GM23338 (cell line): ENCODE results near the gene SMIM12. TPM values are rescaled to one million over a fixed set of nuclear protein-coding genes. Genes with fewer than 3 reads are reported as not detected.

Source experiments
- ATAC-seq: fragments of 200-7000 bp; cut with Tn5 transposase; 3 replicates; pipeline ENCODE4 v1.9.1; 2020
- DNase-seq: peaks from one replicate; pipeline ENCODE4 v3.0.0-alpha.2; 2015; ENCODE audit warnings: low spot score
- H2AFZ ChIP-seq: fragments of 200-600 bp; sonication (generic); 2 replicates; pipeline ENCODE4 v1.8.0; 2016; ENCODE audit warnings: antibody characterized with exemption, mild to moderate bottlenecking, moderate library complexity
- H3F3A ChIP-seq: fragments of 200-600 bp; sonication (generic); replicated peaks from 2 replicates; pipeline ENCODE4 v1.8.0; 2017; ENCODE audit warnings: antibody characterized with exemption, mixed run types, low read depth
- H3K27ac ChIP-seq: fragments of 200-600 bp; sonication (generic); 2 replicates; pipeline ENCODE4 v1.6.1; 2016; ENCODE audit warnings: low read depth
- H3K27me3 ChIP-seq: fragments of 200-600 bp; sonication (generic); 2 replicates; pipeline ENCODE4 v1.8.0; 2016; ENCODE audit warnings: mild to moderate bottlenecking, mixed run types, moderate library complexity; ENCODE audit not compliant: insufficient read depth
- H3K36me3 ChIP-seq: fragments of 200-600 bp; sonication (generic); 2 replicates; pipeline ENCODE4 v1.8.0; 2016; ENCODE audit warnings: mild to moderate bottlenecking; ENCODE audit not compliant: insufficient read depth
- H3K4me1 ChIP-seq: fragments of 200-600 bp; sonication (generic); 2 replicates; pipeline ENCODE4 v1.8.0; 2016; ENCODE audit warnings: mild to moderate bottlenecking, moderate library complexity; ENCODE audit not compliant: insufficient read depth
- H3K4me2 ChIP-seq: fragments of 200-600 bp; sonication (generic); 2 replicates; pipeline ENCODE4 v1.7.1; 2017; ENCODE audit warnings: mixed run types
- H3K4me3 ChIP-seq: fragments of 200-600 bp; sonication (generic); 2 replicates; pipeline ENCODE4 v1.6.1; 2016; ENCODE audit warnings: mixed run types
- H3K79me2 ChIP-seq: fragments of 200-600 bp; sonication (generic); replicated peaks from 2 replicates; pipeline ENCODE4 v1.8.0; 2017; ENCODE audit warnings: mild to moderate bottlenecking; ENCODE audit not compliant: insufficient read depth
- H3K9me2 ChIP-seq: fragments of 200-600 bp; sonication (generic); 2 replicates; pipeline ENCODE4 v1.8.0; 2017; ENCODE audit not compliant: insufficient read depth
- H4K20me1 ChIP-seq: fragments of 200-600 bp; sonication (generic); replicated peaks from 2 replicates; pipeline ENCODE4 v1.8.0; 2017; ENCODE audit warnings: mild to moderate bottlenecking; ENCODE audit not compliant: insufficient read depth
- H3K27ac Mint-ChIP-seq: 2 replicates; pipeline ENCODE4 v1.8.0; 2020; ENCODE audit warnings: inconsistent platforms, mild to moderate bottlenecking, moderate library complexity, mixed read lengths
- H3K27me3 Mint-ChIP-seq: 3 replicates; pipeline ENCODE4 v1.8.0; 2022; ENCODE audit warnings: low read depth, mild to moderate bottlenecking, moderate library complexity, mixed read lengths, inconsistent platforms; ENCODE audit not compliant: insufficient read depth, poor library complexity
- H3K36me3 Mint-ChIP-seq: 3 replicates; pipeline ENCODE4 v1.8.0; 2021; ENCODE audit warnings: low read depth, mild to moderate bottlenecking, inconsistent platforms, moderate library complexity, mixed read lengths
- H3K4me1 Mint-ChIP-seq: 3 replicates; pipeline ENCODE4 v1.8.0; 2020; ENCODE audit warnings: mild to moderate bottlenecking, inconsistent platforms, mixed read lengths
- H3K4me3 Mint-ChIP-seq: 3 replicates; pipeline ENCODE4 v1.8.0; 2021; ENCODE audit warnings: moderate library complexity, mild to moderate bottlenecking, inconsistent platforms, mixed read lengths
- H3K9me3 Mint-ChIP-seq: 3 replicates; pipeline ENCODE4 v1.8.0; 2020; ENCODE audit warnings: moderate library complexity, mild to moderate bottlenecking, inconsistent platforms, mixed read lengths
- CREB1 ChIP-seq: fragments of 250-450 bp; sonication (Bioruptor Pico); IDR thresholded peaks from 2 replicates; pipeline ENCODE4 v1.5.0; 2020; ENCODE audit warnings: low read depth, mild to moderate bottlenecking, moderate library complexity
- CTCF ChIP-seq, 2 experiments: fragments of 200-600 bp in 1 of 2; sonication (generic) in 1 of 2; conservative IDR thresholded peaks; 2 replicates each; pipeline versions ENCODE4 v1.5.1 to v1.6.1; 2016 to 2017; ENCODE audit warnings: antibody characterized with exemption in 2 of 2, low read depth in 2 of 2, mild to moderate bottlenecking in 2 of 2, moderate library complexity in 1 of 2
- EZH2 ChIP-seq: fragments of 200-600 bp; sonication (generic); IDR thresholded peaks from one replicate; pipeline ENCODE4 v1.8.0; 2017; ENCODE audit warnings: antibody characterized with exemption, mild to moderate bottlenecking, low read depth; ENCODE audit not compliant: unreplicated experiment
- EZH2phosphoT487 ChIP-seq: fragments of 200-600 bp; sonication (generic); IDR thresholded peaks from one replicate; pipeline ENCODE4 v1.8.1; 2018; ENCODE audit warnings: antibody characterized with exemption; ENCODE audit not compliant: unreplicated experiment
- JUNB ChIP-seq: IDR thresholded peaks from one replicate; pipeline ENCODE4 v1.6.1; 2016; ENCODE audit warnings: antibody characterized with exemption; ENCODE audit not compliant: unreplicated experiment
- NANOG ChIP-seq: IDR thresholded peaks from 2 replicates; pipeline ENCODE4 v1.6.1; 2016; ENCODE audit warnings: antibody characterized with exemption, borderline replicate concordance
- POLR2AphosphoS5 ChIP-seq: IDR thresholded peaks from 2 replicates; pipeline ENCODE4 v1.6.1; 2016; ENCODE audit warnings: antibody characterized with exemption, low read depth
- REST ChIP-seq: IDR thresholded peaks from one replicate; pipeline ENCODE4 v1.6.1; 2018; ENCODE audit warnings: antibody characterized with exemption; ENCODE audit not compliant: unreplicated experiment
- STAT1 ChIP-seq: IDR thresholded peaks from one replicate; pipeline ENCODE4 v1.6.1; 2016; ENCODE audit warnings: antibody characterized with exemption; ENCODE audit not compliant: unreplicated experiment
- ZNF114 ChIP-seq: fragments of 250-450 bp; sonication (Bioruptor Pico); IDR thresholded peaks from 2 replicates; pipeline ENCODE4 v1.5.0; 2020; ENCODE audit warnings: mild to moderate bottlenecking, moderate library complexity
- ZNF331 ChIP-seq: fragments of 250-450 bp; sonication (Bioruptor Pico); IDR thresholded peaks from 2 replicates; pipeline ENCODE4 v1.5.0; 2020; ENCODE audit warnings: low read depth, mild to moderate bottlenecking, moderate library complexity
- ZNF462 ChIP-seq: fragments of 250-450 bp; sonication (Bioruptor Pico); IDR thresholded peaks from 2 replicates; pipeline ENCODE4 v1.5.0; 2020; ENCODE audit warnings: mild to moderate bottlenecking, moderate library complexity
- polyA plus RNA-seq: library from polyadenylated mRNA; unstranded; fragments of >200 nt; fragmentation: Nextera tagmentation; extraction: Ambion mirVana; gene quantifications from 2 replicates; pipeline ENCODE4 v1.2.1, GENCODE V29; 2016
- total RNA-seq: library from RNA; depleted of rRNA; stranded (reverse); fragments of >200 nt; shearing (Covaris generic); gene quantifications from 2 replicates; pipeline ENCODE4 v1.2.3, GENCODE V29; 2014
- TF ChIP-seq, protein P1 (sequence below): IDR thresholded peaks from 2 replicates; pipeline ENCODE4 v1.6.1; 2016; ENCODE audit warnings: antibody characterized with exemption

SMIM12 gene
- total and polyA plus RNA-seq, 2 experiments from 2014 or later = 22.7 to 25.3 TPM

GRCh38 chr1:34871443-34872132, 12.0 kb upstream of the SMIM12 start:
- Mint-ChIP-seq H3K36me3 (no peaks in the 10 kb centered on the region; the same call in 2 of the 3 replicates), H3K27ac (no peak overlapping the region), H3K4me3 (no peak overlapping the region), H3K9me3 (no peaks in the 10 kb centered on the region), H3K4me1 (peaks cover 6% of the 10 kb centered on the region; the same call in 2 of the 3 replicates), H3K27me3 (peaks cover 10% of the 10 kb centered on the region)
- peaks cover 4% of the 10 kb centered on the region; the same call in 1 of the 2 replicates for H4K20me1 ChIP-seq
- no peaks in the 10 kb centered on the region for H3K4me1 ChIP-seq
- H3K27ac ChIP-seq = no peak overlapping the region
- no peaks in the 10 kb centered on the region for H3F3A ChIP-seq
- TF ChIP-seq JUNB = no peak
- TF ChIP-seq NANOG = no peak
- no peak for TF ChIP-seq REST
- TF ChIP-seq, protein P1, sequence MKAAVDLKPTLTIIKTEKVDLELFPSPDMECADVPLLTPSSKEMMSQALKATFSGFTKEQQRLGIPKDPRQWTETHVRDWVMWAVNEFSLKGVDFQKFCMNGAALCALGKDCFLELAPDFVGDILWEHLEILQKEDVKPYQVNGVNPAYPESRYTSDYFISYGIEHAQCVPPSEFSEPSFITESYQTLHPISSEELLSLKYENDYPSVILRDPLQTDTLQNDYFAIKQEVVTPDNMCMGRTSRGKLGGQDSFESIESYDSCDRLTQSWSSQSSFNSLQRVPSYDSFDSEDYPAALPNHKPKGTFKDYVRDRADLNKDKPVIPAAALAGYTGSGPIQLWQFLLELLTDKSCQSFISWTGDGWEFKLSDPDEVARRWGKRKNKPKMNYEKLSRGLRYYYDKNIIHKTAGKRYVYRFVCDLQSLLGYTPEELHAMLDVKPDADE = no peak
- no peak for TF ChIP-seq ZNF114 (CRISPR knock-in tag)
- no peak for TF ChIP-seq EZH2
- no peak for TF ChIP-seq POLR2AphosphoS5
- no peak for TF ChIP-seq EZH2phosphoT487
- TF ChIP-seq CTCF (conservative IDR thresholded peaks at IDR 0.05; ENCODE audit: low read depth in 2 of 2) = no peak
- no peak for TF ChIP-seq ZNF462 (CRISPR knock-in tag)
- TF ChIP-seq CREB1 = no peak
- TF ChIP-seq ZNF331 (CRISPR knock-in tag) = no peak
- TF ChIP-seq STAT1 = no peak
- 0 out of 2 replicates have a peak, but pooled peaks cover under 1% of the 10 kb centered on the region for H3K79me2 ChIP-seq
- H3K4me2 ChIP-seq = no peak overlapping the region
- no peaks in the 10 kb centered on the region for H3K36me3 ChIP-seq
- no peak for DNase-seq
- H3K9me2 ChIP-seq = no peaks in the 10 kb centered on the region
- H2AFZ ChIP-seq = no peak overlapping the region
- ATAC-seq = no peak
- no peak overlapping the region for H3K4me3 ChIP-seq
- no peaks in the 10 kb centered on the region for H3K27me3 ChIP-seq
